ENCODE measurements around the gene PRR18.

Gene PRR18

DNA sequence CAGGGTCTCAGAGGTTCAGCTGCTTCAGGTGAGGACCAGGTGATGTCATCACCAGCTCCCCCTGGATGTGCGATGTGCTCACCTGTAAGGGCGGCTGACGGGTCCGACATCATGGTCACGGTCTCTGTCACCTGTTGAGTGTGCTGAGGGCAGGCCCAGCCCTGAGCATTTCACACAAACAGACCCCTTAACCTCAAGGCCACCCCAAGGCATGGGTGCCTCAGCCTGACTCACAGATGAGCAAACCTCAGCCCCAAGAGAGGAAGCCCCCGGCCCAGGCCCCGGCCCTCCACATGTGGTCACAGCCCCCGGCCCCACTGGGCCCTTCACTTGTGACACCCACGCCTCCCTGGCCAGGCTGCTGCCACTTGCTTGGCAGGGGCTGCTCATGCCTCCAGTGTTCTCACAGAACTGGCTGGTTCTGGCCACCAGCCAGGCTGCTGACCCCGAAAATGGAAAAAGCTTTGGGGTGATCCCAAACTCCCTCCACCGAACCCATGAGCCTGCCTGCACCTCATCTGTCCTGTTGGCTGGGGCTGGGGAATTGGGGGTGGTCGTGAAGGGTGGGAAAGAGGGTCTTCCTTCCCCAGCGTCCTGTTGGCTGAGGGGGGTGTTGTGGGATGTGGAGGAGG, 33.3 kb downstream of the PRR18 start:
- TF ChIP-seq, protein P1, sequence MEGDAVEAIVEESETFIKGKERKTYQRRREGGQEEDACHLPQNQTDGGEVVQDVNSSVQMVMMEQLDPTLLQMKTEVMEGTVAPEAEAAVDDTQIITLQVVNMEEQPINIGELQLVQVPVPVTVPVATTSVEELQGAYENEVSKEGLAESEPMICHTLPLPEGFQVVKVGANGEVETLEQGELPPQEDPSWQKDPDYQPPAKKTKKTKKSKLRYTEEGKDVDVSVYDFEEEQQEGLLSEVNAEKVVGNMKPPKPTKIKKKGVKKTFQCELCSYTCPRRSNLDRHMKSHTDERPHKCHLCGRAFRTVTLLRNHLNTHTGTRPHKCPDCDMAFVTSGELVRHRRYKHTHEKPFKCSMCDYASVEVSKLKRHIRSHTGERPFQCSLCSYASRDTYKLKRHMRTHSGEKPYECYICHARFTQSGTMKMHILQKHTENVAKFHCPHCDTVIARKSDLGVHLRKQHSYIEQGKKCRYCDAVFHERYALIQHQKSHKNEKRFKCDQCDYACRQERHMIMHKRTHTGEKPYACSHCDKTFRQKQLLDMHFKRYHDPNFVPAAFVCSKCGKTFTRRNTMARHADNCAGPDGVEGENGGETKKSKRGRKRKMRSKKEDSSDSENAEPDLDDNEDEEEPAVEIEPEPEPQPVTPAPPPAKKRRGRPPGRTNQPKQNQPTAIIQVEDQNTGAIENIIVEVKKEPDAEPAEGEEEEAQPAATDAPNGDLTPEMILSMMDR (IDR thresholded peaks at IDR 0.05; ENCODE audit: low read depth, low read length, missing control alignments) = no peak
- no peak overlapping the region for H3K4me3 ChIP-seq (replicated peaks; ENCODE audit: low read depth, low read length)
- no peak for DNase-seq (ENCODE audit: extremely low read depth, low read depth)

DNA sequence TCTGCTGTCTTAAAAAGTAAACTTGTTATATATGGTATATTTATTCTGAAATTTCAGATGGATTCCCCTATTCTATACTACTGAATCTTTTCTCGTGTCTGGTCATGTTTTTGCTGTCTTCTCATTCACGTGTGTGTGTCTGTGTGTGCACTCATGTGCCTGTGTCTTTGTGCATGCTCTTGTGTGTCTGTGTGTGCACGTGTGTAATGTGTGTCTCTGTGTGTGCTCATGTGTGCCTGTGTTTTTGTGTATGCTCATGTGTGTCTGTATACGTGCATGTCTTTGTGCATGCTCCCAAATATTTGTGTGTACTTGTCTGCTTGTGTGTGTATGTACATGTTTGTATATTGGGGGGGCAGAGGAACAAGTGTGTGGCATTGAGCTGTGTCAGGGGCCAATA, 34.0 kb downstream of the PRR18 start:
- no peak overlapping the region for H3K4me3 ChIP-seq (replicated peaks; ENCODE audit: low read depth, low read length)
- no peak for DNase-seq (ENCODE audit: extremely low read depth, low read depth)
- TF ChIP-seq, protein P1 (IDR thresholded peaks at IDR 0.05; ENCODE audit: low read depth, low read length, missing control alignments) = no peak

DNA sequence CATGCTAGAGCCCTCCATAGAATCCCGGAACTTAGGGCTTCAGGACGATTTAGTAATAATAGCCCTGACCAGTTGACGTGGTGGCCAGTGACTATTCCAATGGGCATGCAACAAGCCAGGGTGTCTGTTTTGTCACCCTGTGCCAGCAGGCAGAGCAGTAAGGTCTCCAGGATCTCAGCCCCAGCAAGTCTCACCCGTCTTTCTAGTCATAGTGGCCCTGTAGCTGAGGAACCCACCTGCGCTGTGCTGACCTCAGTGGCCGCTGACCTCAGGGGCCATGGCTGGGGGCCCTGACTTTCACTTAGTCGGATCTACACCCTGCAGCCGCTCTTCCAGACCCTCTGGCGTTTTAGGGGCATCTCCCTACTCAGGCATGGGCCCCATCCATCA, 36.8 kb downstream of the PRR18 start:
- DNase-seq (ENCODE audit: extremely low read depth, low read depth) = no peak
- H3K4me3 ChIP-seq (replicated peaks; ENCODE audit: low read depth, low read length) = no peak overlapping the region
- TF ChIP-seq, protein P1 (IDR thresholded peaks at IDR 0.05; ENCODE audit: low read depth, low read length, missing control alignments) = no peak

DNA sequence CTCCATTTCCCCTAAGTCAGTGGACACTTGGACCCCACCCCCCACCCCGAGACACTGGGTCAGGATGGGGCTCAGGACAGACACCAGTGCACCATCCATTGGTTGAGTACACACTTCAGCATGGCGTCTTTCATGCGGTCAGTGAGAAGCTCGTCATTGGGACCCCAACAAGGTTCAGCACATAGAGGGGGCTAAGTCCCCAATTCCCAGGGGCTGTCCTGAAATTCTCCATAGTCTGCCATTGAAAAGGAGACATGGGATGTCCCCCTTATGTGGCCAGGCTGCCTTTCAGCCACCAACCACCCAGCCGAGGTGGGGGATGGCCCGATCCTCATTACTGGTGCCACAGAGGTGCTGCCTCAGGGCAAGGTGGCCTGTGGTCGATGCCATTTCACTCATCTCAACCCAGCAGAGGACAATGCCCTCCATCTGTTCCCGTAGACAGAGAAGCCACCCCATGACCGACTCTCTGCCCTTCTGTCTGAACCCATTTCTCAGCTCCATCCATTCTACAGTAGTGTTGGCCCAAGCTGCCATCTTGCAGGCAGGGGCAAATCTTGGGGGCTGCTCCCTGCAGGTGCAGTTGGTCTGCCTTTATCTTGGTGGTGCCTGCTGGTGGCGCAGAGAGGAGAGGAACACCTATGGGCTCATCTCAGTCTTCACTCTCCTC, 37.4 kb downstream of the PRR18 start:
- DNase-seq (ENCODE audit: extremely low read depth, low read depth) = no peak
- TF ChIP-seq, protein P1 (IDR thresholded peaks at IDR 0.05; ENCODE audit: low read depth, low read length, missing control alignments) = no peak
- H3K4me3 ChIP-seq (replicated peaks; ENCODE audit: low read depth, low read length) = no peak overlapping the region

DNA sequence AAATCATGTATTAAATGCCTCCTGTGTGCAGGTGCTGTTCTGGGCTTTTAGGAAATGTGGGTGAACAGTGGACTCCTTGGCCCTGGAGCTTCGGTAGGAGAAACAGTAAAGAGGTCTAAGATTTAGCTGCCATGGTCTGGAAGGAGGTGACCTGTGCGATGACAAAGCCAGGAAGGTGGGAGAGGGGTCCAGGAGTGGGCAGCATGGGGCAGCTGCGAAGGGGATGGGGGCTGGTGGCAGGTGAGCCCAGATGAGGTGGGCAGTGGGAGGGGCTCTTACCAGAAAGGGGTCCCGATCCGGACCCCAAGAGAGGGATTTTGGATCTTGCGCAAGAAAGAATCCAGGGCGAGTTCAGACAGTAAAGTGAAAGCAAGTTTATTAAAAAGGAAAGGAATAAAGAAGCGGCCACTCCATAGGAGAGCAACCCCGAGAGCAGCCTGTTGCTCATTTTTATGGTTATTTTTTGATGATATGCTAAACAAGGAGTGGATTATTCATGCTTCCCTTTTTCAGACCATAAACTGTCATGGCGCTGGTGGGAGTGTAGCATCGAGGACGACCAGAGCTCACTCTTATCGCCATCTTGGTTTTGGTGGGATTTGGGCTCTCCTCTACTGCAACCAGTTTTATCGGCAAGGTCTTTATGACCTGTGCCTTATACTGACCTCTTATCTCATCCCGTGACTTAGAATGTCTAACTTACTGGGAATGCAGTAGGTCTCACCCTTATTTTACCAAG, 38.7 kb downstream of the PRR18 start:
- TF ChIP-seq, protein P1 (IDR thresholded peaks at IDR 0.05; ENCODE audit: low read depth, low read length, missing control alignments) = no peak

DNA sequence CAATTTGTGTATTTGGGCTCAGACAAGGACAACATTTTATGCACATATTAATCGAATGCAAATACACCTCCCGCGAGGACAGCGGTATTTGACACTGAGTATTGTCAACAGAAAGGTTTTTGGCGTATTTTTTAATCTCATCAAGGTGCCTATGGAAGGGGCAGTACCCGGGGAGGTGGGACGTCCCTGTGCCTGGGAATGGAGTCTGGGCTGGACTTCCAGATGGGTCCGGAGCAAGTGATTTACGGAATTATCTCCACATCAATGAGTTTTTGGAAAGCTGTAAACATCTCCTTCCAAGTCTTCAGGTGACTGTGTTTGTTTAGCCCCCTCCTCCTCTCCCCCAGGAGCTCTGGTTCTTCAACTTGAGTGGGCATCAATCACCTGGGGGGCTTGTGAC, 39.8 kb downstream of the PRR18 start:
- no peak overlapping the region for H3K4me3 ChIP-seq (replicated peaks; ENCODE audit: low read depth, low read length)
- TF ChIP-seq, protein P1 (IDR thresholded peaks at IDR 0.05; ENCODE audit: low read depth, low read length, missing control alignments) = no peak
- no peak for DNase-seq (ENCODE audit: extremely low read depth, low read depth)

More for the DNA sequence above, 38.7 kb downstream of the PRR18 start:
- DNase-seq (ENCODE audit: extremely low read depth, low read depth) = no peak
- no peak overlapping the region for H3K4me3 ChIP-seq (replicated peaks; ENCODE audit: low read depth, low read length)
